Ovary (tissue), 9 donors: ENCODE data around the gene DMRTB1. TPM values are rescaled to one million over a fixed set of nuclear protein-coding genes. Genes with fewer than 3 reads are reported as not detected.

Experiments
- DNase-seq, 5 donors: peaks; one replicate each; pipeline ENCODE4 v3.0.0-alpha.2; 2019 to 2020
- H3K27ac ChIP-seq, 2 donors: fragments of 200-600 bp; one replicate each; pipeline versions ENCODE4 v1.5.1 to v1.8.0; 2019 to 2022
- H3K27me3 ChIP-seq: fragments of 200-600 bp; one replicate; pipeline ENCODE4 v1.8.0; 2022
- H3K36me3 ChIP-seq: fragments of 200-600 bp; sonication (generic); one replicate; pipeline ENCODE4 v1.5.1; 2019
- H3K4me1 ChIP-seq: one replicate; pipeline ENCODE4 v1.8.1; 2013; ENCODE audit warnings: mild to moderate bottlenecking, moderate library complexity; ENCODE audit not compliant: insufficient read depth
- H3K4me3 ChIP-seq: fragments of 200-600 bp; sonication (generic); one replicate; pipeline ENCODE4 v1.5.1; 2017
- H3K9me3 ChIP-seq, 2 donors: fragments of 200-600 bp in 1 of 2; sonication (generic) in 1 of 2; one replicate each; pipeline versions ENCODE4 v1.5.1 to v1.8.1; 2013 to 2019; ENCODE audit warnings: mild to moderate bottlenecking in 1 of 2, moderate library complexity in 1 of 2
- CTCF ChIP-seq, 3 donors: fragments of 450-650 bp in 2 of 3; fragments of 200-600 bp in 1 of 3; IDR thresholded peaks; one replicate each; pipeline versions ENCODE4 v1.5.1 to v1.8.0; 2016 to 2022; ENCODE audit warnings: antibody characterized with exemption in 3 of 3, mild to moderate bottlenecking in 1 of 3
- EP300 ChIP-seq: sonication (generic); formaldehyde crosslinking; IDR thresholded peaks from one replicate; pipeline ENCODE4 v1.6.1; 2017; ENCODE audit warnings: antibody characterized with exemption
- POLR2A ChIP-seq: fragments of 450-650 bp; IDR thresholded peaks from one replicate; pipeline ENCODE4 v1.6.1; 2017; ENCODE audit warnings: antibody characterized with exemption, mild to moderate bottlenecking, moderate library complexity
- WGBS, 3 donors: extraction: QIAGEN DNeasy Blood & Tissue Kit in 1 of 3; methylation state at CpG; one replicate each; pipeline versions ENCODE4 v1.1.5 to v1.1.7; 2013 to 2017; 5-methylcytosine and 5-hydroxymethylcytosine counted together
- intact Hi-C, 4 donors: fragments of 100-400 bp; cut with DNase I; formaldehyde crosslinking; loops; one replicate each; pipeline versions ENCODE4 v1.11.0 to v1.15.1; 2022 to 2023
- polyA plus RNA-seq, 2 donors: library from polyadenylated mRNA; stranded (reverse); fragments of 200-250 nt in 1 of 2; fragments of 350-450 nt in 1 of 2; fragmentation: Illumina TruSeq in 1 of 2; extraction: RNeasy Lipid Tissue Mini Kit (QIAGEN cat#74804) in 1 of 2; gene quantifications; one replicate each; pipeline ENCODE4 v1.2.3, GENCODE V29; 2013 to 2014
- total RNA-seq, 7 donors: library from RNA; depleted of rRNA in 2 of 7; stranded (reverse); fragments of >200 nt in 2 of 7; fragmentation: NEBNext Ultra II Directional in 3 of 7; extraction: Animal tissue kit (Norgen Biotek cat#: 25700) in 3 of 7; gene quantifications; one replicate each; pipeline versions ENCODE4 v1.1.0 to v1.2.4, GENCODE V29; 2016 to 2023
- donor health status: DM: no; HTN: no; CAD: no; lungs with moderate emphysema.
- donor health status: DM: no; HTN: no; CAD: no.
- donor health status: Bipolar disorder and iron deficiency.
- donor health status: DM: yes; HTN: yes; CAD: no.
- donor health status: DM: no; HTN: no; CAD: no.
- donor health status: DM: yes; HTN: yes; CAD: no.

The DMRTB1 gene
- total and polyA plus RNA-seq, 9 donors = 0.06 TPM; not detected in 8

- Histone ChIP-seq H3K4me3 (no peak overlapping the region), H3K27ac (no peak overlapping the region), H3K9me3 (no peaks in the 10 kb centered on the region), H3K4me1 (no peaks in the 10 kb centered on the region), H3K36me3 (no peaks in the 10 kb centered on the region), H3K27me3 (no peaks in the 10 kb centered on the region)
- intact Hi-C loops = no loop called here
- no peak for TF ChIP-seq POLR2A
- TF ChIP-seq CTCF (IDR thresholded peaks at IDR 0.05) = no peak
- TF ChIP-seq EP300 = no peak
- no peak for DNase-seq
- 63 to 83% (median 71%) methylated on average over 12 of the region's 12 CpGs for WGBS, 3 donors
Measured at GRCh38 chr1:53415432-53415831, 43.8 kb upstream of the DMRTB1 start.

- WGBS, 3 donors = 21 to 29% (median 24%) methylated on average over 4 of the region's 4 CpGs
Measured at GRCh38 chr1:53416269-53416813, 42.9 kb upstream of the DMRTB1 start.

GRCh38 chr1:53417074-53417511 is 42.1 kb upstream of the DMRTB1 start:
- no peak for TF ChIP-seq EP300
- TF ChIP-seq CTCF (IDR thresholded peaks at IDR 0.05) = no peak
- no peak for TF ChIP-seq POLR2A
- Histone ChIP-seq H3K27me3 (no peaks in the 10 kb centered on the region), H3K9me3 (no peaks in the 10 kb centered on the region), H3K4me1 (no peaks in the 10 kb centered on the region), H3K4me3 (no peak overlapping the region), H3K27ac (no peak overlapping the region), H3K36me3 (no peaks in the 10 kb centered on the region)
- intact Hi-C loops = no loop called here
- WGBS, 3 donors = 44 to 45% (median 45%) methylated on average over 9 of the region's 9 CpGs
- DNase-seq = no peak

More at GRCh38 chr1:53416269-53416813, 42.9 kb upstream of the DMRTB1 start:
- Histone ChIP-seq H3K27me3 (no peaks in the 10 kb centered on the region), H3K4me3 (no peak overlapping the region), H3K27ac (no peak overlapping the region), H3K36me3 (no peaks in the 10 kb centered on the region), H3K4me1 (no peaks in the 10 kb centered on the region), H3K9me3 (no peaks in the 10 kb centered on the region)
- no peak for DNase-seq
- no peak for TF ChIP-seq POLR2A
- intact Hi-C loops = no loop called here

- H3K4me1 ChIP-seq = no peaks in the 10 kb centered on the region
- intact Hi-C loops = no loop called here
- H3K9me3 ChIP-seq = no peaks in the 10 kb centered on the region
- no peak for DNase-seq
- no peaks in the 10 kb centered on the region for H3K27me3 ChIP-seq
- no peak overlapping the region for H3K27ac ChIP-seq
- no peaks in the 10 kb centered on the region for H3K36me3 ChIP-seq
- WGBS, 3 donors = 26 to 32% (median 28%) methylated on average over 5 of the region's 5 CpGs
- H3K4me3 ChIP-seq = no peak overlapping the region
- TF ChIP-seq POLR2A = no peak
Measured at GRCh38 chr1:53419034-53419433, 40.2 kb upstream of the DMRTB1 start.

- DNase-seq = no peak
- Histone ChIP-seq H3K4me3 (no peak overlapping the region), H3K4me1 (no peaks in the 10 kb centered on the region), H3K27me3 (no peaks in the 10 kb centered on the region), H3K27ac (no peak overlapping the region), H3K9me3 (no peaks in the 10 kb centered on the region), H3K36me3 (no peaks in the 10 kb centered on the region)
- WGBS, 3 donors = 87 to 93% (median 89%) methylated on average over 2 of the region's 2 CpGs
- no peak for TF ChIP-seq POLR2A
- no peak for TF ChIP-seq EP300
- TF ChIP-seq CTCF (IDR thresholded peaks at IDR 0.05) = no peak
- intact Hi-C loops = no loop called here
Measured at GRCh38 chr1:53420341-53420740, 38.9 kb upstream of the DMRTB1 start.
